ENCODE data around the gene IL4.

- TF ChIP-seq CTCF (IDR thresholded peaks at IDR 0.05) (no peak), POLR2A (IDR thresholded peaks at IDR 0.05) (no peak)
Measured at GRCh38 chr5:132689513-132689912, 15.7 kb downstream of the IL4 start.

Data from right lobe of liver (tissue), 4 donors.